Left kidney (tissue), 2 donors: ENCODE results near the gene ACSM2B. TPM values are rescaled to one million over a fixed set of nuclear protein-coding genes. Genes with fewer than 3 reads are reported as not detected.
"Not testable (repeated sequence)": the region's sequence is repeated elsewhere in the genome, so short reads cannot be mapped to it uniquely, and the experiment has no call there.

Experiments used
- DNase-seq: peaks from one replicate; pipeline ENCODE4 v3.0.0-alpha.2; 2013
- polyA plus RNA-seq: library from polyadenylated mRNA; unstranded; fragments of 120-200 nt; gene quantifications from one replicate; pipeline ENCODE4 v1.2.1, GENCODE V29; 2013; ENCODE audit not compliant: insufficient read length

ACSM2B gene
- polyA plus RNA-seq, 1 donor = 75.9 TPM

DNA sequence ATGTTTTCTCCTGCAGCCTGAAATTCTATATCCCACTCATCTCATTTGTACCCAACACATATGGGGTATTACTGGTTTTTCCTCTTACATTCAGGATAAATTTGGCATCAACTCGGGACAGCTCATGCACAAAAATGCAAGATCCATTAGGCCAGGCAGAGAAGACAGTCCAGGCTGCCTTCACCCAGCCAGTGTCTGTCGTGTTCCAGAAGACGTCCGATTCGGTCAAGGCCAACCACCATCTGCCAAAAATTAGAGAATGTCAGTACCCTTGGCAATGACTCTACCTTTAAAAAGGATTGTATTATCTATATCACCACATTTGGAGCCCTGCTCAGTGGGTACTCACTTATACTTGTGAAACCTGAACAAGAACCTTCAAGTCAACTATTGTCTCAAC is 23.3 kb upstream of the ACSM2B start:
- DNase-seq = not testable (repeated sequence)

DNA sequence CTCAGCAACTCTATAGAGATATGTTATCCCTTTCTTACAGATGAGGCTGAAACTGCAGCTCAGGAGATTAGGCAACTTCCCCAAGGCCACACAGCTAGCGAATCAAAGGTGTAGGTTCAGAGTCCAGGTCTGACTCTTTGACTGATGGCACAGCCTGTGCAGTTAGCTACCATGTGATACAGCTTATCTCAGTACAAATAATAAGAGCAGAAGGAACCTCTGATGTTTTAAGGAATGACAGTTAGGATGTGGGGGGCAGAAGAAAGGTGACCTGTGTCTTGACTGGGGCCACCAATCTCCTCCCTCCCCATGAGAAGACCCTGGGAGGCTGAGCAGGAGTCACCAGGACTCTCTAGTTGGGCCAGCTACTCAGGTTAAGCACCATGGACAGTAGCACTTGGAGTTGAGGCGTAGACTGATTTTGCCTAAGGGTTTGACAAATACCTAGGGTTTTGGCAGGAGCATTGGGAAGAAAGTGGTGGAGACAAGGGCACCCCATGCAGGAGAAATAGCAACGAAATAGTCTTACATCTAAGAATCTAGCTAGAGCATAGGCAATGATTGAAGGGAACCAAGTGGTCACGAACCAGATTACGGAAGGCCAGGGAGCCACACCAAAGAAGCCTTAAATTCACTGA is 22.8 kb upstream of the ACSM2B start:
- DNase-seq = no peak

DNA sequence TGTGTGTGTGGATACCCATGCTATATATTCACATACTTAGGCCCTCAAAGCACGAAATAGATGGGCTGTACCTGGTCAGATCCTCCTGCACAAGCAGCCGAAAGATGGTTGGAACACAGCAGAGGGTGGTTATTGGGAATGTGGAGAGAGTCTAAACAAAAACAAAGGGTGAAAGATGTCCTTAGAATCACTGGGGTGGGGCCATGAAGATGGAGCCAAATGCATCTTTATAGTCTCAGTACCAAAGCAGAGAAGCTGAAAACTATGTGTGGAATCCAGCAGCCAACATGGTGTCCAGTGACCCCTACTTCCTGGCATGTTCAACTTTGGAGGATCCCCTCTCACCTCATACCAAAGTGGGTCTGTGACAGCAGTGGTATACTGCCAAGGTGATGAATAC is 19.5 kb upstream of the ACSM2B start:
- not testable (repeated sequence) for DNase-seq

DNA sequence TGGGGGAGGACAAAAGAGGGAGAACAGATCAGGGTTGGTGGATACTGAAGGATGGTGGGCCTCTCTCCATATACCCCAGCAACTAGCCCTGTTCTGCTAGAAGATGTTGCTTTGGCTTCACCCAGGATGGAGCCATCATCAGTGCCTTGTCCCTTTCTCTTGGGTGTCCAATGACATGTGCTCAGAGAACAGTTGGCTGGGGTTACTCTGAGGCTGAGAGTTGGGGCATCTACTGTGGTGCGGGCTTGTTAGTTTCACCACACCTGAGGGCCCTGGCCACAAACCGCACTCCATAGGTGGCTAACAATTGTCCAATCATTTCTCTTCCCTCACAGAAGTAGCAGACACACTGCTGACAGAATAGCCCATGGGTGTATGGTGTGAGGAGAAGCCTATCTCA is 18.9 kb upstream of the ACSM2B start:
- not testable (repeated sequence) for DNase-seq

DNA sequence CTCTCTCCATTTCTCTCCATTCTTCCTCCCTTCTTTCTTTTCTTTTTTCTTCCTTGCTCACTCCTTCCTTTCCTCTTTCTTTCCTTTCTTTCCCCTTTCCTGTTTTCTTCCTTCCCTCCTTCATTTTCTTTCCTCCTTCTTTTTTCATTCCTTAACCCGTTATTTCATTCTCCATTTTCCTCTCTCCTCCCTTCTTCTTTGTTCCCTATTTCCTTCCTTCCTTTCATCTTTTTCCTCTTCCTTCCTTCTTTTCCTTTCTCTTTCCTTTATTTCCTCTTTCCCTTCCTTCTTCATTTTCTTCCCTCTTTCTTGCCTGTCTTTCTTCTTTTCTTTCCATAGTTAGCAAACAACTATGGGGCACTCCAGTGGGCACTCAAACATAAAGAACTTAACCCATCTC is 16.6 kb upstream of the ACSM2B start:
- DNase-seq = not testable (repeated sequence)

DNA sequence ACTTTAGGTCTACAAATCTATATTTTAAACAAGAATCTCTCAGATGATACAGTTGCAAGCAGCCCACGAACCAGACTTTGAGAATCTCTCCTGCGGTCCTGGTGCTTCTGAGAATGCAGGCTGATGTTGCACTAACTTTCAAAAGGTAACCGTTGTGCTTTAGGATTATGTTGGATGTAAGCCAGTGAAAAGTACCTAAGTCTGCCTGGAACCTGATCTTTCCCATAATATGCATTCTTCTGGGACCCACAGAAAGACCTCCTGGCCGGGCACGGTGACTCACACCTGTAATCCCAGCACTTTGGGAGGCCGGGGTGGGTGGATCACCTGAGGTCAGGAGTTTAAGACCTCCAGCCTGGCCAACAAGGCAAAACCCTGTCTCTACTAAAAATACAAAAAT is 13.3 kb upstream of the ACSM2B start:
- not testable (repeated sequence) for DNase-seq

DNA sequence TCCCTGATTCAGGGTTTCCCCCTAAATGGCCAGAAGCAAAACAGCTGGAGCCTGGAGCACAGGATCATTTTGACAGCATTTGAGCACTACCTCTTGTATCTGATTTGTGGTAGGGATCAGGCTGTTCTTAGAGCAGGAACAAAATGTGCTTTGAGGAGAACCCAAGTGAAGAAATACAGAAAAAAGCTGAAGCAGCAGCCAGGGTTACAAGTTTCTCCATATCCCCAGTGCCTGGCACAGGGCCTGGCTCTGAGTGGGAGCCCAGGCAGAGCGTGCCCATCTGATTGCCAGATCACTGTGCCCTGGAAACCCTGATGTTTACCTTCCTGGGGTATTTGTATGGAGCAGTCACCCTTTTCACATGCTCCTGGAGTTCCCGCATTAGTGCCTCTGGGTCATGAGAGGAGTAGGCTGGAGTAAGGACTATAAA is 11.5 kb upstream of the ACSM2B start:
- DNase-seq = not testable (repeated sequence)

DNA sequence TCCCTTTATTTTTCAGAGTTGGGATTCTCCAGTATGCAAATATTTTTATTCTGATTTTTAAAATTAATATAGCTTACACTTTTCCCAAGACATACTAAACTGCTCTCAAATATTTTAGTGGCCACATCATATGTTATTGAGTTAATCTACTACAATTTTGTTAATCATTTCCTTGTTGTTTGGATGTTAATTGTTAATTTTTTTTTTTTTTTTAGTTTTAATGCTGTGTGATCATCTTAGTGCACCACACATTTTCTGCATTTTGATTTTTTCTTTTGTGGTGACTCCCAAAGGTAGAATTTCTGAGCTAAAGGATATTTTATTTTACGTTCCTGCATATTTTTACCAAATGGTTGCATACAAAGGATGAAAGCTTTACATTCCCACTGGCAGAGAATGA is 10.5 kb upstream of the ACSM2B start:
- DNase-seq = not testable (repeated sequence)

DNA sequence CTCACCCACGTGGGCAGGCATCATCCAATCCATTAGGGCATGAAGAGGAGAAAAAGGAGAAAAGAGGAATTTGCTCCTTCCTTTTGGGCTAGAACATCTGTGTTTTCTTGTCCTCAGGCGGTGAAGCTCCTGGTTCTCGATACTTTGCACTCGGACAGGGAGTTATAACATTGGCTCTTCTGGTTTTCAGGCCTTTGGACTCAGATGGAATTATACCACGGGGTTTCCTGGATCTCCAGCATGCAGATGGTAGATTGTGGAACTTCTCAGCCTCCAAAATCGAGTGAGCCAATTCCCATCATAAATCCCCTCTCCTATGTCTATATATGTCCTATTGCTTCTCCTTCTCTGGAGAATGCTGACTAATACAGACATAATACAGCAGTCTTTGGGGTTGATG is 9.9 kb upstream of the ACSM2B start:
- not testable (repeated sequence) for DNase-seq

DNA sequence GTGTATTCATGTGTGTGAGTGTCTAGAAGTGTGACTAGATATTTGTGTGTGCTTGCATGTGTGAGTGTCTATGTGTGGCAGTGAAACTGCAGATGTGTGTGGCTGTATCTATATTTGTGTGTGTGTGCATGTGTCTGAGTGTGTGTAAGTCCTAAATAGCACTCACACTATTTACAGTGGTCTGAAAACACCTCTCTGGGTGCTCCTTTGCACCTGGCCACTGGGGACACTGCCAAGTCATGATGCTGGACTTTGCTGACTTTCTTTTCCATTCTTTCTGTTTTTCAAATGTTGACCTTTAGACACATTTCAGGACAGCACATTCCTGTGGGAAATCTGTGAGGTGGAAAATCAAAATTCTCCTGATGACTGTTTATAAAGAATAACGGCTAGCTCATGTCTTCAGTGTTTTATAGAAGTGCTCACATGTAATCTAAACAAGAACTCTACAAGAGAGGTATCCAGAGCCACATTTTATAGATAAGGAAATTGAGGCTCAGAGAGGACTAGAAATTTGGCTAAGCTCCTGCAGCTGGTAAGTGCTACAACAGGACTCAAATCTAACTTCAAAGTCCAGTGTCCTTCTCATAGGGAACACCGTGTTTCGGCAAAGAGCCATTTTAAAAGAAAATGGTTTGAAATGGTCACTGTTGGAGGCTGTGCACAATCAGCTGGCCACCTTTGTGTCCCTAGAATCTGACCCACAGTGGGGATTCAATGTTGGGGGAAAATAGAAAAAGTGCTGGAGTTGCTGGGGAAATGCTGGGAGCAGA is 4.5 kb upstream of the ACSM2B start:
- DNase-seq = not testable (repeated sequence)

DNA sequence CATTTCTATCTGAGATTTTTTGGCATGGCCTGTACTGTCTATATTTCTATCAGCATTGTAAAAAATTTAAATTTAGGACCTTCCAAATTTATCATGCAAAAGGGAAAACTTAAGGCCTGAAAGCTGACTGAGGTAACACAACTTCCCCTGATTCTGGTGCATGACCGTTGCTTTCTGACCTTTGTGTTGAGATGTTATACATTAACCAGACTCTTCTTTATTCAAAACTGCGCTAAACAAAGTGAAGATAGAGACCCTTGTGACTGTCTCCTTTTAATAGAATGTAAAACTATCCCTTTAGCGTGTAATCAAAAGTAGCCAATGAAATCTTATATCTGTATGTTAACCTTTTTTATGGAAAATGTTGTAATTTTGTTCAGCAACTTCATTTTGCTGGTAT is 1.9 kb upstream of the ACSM2B start:
- DNase-seq = not testable (repeated sequence)

DNA sequence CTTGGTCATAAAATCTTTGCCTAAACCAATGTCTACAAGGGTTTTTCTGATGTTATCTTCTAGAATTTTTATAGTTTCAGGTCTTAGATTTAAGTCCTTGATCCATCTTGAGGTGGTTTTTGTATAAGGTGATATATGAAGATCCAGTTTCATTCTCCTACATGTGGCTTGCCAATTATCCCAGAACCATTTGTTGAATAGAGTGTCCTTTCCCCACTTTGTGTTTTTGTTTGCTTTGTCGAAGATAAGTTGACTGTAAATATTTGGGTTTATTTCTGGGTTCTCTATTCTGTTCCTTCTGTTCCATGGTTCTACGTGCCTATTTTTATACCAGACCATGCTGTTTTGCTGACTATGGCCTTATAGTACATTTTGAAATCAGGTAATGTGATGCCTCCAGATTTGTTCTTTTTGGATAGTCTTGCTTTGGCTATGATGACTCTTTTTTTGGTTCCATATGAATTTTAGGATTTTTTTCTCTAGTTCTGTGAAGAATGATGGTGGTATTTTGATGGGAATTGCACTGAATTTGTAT is 7.0 kb downstream of the ACSM2B start:
- DNase-seq = not testable (repeated sequence)

DNA sequence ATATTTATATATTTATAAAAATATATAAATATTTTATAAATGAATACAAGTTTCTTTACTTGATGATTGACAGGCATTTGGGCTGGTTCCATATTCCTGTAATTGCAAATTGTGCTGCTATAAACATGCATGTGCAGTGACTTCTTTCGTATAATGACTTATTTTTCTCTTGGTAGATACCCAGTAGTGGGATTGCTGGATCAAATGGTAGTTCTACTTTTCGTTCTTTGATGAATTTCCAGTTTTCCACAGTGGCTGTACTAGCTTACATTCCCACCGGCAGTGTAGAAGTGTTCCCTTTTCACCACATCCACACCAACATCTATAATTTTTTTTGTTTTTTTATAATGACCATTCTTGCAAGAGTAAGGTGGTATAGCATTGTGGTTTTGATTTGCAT is 7.8 kb downstream of the ACSM2B start:
- DNase-seq = no peak

DNA sequence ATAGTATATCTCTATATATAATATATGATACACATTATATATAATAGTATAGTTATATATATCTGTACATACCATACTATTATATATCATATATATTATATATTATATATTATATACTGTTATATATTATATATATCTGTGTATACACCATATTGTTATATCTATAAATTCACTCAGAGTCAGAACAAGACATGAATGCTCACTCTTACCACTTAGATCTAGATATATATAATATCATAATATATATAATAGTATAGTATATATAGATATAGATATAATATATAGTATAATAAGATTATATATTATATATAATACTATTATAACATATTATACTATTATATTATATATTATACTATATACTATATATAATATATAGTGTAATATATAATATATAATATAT is 9.3 kb downstream of the ACSM2B start:
- no peak for DNase-seq

DNA sequence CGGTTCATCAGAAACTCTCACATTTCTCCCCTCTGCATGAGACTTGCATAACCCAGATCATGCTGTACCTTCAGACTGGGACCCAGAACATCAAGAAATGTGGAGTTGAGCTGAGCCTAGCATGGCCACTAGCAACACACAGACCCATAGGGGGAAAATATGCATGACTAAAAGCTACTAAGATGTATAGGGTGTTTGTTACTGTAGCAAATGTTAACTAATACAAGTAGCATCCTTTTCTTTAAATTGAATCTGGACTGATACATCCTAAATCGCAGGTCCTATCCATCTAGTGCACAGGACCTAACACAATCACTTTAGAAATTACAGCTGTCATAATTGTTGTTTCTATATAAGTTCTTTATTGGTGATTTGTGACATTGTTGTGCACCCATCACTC is 10.8 kb downstream of the ACSM2B start:
- not testable (repeated sequence) for DNase-seq

DNA sequence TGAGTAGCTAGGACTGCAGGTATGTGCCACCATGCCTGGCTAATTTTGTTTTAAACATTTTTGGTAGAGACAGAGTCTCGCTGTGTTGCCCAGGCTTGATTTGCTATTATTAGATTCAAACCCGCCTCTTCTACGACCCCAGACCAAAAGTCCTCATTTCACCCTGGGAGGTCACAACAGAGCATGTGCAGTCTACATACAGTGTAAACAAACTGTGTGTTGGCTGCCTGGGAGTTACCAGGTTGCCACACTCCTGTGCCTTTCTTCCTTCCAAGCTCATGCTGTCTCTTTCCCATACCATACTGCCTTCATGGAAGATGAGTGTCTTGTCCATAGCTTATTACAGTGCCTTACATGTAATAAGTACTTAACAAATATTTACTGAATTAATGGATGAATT is 11.9 kb downstream of the ACSM2B start:
- not testable (repeated sequence) for DNase-seq

DNA sequence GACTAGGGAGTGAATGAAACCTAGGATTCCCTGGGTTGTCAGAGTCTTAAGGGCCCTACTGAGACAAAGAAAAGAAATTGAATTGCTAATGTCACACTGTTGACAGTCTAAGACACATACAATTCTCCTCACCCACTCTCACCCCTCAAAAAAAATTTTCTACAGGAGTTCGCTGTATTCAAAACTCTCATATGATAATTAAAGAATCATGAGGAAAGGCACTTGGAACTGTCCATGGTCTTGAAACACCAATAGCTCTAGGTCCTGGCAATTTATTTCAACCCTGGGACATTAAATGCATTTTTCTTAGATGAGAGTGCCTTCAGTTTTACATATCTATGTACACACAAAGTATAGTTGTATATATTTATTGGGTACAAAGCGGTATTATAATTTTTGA is 20.5 kb downstream of the ACSM2B start:
- DNase-seq = not testable (repeated sequence)

DNA sequence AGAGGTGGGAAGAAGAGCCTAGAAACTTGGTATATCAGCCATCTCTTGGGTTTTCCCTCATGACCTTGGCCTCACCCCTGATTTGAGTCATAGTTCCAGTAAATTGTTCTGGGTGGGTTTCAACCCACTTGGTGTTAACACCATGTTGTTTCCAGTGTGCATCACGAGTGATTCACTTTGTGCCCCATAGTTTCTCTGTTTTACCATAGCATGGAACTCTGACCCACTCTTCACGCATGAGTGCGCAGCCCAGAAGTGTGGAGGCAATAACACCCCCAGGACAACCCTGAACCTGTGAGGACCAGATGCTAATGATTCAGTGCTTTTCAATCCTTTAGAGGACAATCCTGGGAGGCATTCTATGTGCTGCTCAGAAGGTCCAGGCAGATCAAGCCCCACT is 21.5 kb downstream of the ACSM2B start:
- not testable (repeated sequence) for DNase-seq

DNA sequence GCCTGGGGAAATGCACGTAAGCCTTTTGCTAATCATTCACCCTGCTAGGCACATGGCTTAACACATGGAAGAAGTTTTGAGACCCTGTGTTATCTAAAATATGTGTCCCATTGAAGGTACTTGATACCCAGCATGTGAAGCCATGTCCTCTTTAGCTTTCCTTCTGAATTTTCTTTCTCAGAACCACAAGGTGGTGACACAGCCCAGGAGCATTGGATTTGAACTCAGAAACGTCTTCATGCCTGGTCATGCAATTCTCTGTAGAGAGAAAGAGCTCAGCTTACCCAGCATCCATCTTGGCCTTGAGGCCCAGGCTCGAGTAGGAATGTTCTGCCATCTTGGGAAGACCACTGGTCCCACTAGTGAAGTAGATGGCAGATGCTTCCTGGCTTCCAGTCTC is 22.7 kb downstream of the ACSM2B start:
- DNase-seq = not testable (repeated sequence)

DNA sequence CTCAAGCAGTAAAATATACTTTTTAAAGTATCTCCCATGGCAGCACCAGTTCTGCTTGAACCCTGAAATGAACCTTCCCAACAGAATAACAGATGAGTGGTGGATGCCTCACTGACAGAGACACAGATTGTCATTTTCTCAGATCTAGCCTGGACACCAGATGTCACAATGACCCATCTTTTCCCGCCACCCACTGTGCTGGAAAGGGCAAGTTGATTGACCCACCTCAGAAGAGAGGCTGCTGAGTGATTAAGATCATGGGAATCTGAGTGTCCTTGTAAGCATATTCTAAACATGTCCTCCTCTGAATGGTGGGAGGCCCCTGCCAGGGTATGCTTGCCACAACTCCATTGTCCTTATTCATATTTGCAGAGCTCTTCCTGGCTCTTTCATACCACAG is 29.2 kb downstream of the ACSM2B start:
- not testable (repeated sequence) for DNase-seq

DNA sequence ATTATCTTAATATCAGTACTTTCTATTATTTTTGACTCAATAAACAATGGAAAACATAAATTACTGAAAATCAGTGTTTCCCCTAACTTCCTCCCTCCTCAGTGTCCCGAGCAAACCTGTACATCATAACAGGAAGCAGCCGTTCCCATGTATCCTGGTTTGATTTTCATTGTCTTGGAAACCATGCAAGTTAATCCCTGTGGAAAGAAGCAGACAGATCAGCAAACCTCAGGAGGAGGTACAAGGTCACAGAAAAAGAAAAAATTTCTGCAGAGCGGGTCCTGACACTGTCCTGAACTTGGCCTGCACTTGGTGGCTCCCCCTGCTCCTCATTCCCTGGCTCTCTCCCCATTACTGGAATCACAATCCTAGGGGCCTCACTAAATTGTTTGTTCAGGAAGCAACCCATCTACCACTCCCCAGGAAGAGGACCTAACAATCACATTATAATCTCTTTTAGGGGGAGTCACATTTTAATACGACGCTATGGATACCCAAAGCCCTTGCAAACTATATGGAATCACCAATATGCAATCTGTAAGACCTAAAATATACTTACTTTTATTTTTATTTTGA is 29.8 kb downstream of the ACSM2B start:
- DNase-seq = not testable (repeated sequence)

DNA sequence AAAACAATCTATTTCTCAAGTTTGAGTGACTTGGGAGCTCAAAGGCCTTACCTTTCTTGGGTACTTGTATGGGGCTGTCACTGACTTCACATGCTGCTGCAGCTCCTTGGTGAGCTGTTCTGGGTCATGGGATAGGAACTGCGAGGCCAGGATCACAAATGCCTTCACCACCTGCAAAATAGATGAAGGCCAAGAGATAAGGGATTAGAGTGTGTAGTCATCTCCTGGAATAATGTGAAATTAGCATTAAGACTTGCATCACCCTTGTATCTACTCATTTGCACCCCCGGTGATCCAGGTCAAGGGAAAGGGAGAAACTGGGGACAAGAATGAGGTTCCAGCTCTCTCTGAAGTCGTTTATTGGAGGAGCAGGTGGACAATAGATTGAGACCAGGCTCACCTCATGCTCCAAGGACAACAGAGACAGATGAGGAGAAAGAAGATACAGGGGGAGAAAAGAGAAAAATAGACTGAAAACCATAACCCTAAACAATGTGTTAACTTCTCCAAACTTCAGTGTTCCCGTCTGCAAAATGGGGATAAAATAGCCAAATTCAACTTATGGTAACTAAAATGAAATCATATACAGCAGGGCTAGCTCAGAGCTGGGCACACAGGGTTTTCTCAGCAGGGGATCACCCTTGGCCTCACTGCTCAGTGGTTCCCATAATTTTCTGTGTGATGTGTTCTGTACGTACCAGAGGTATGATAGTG is 35.4 kb downstream of the ACSM2B start:
- DNase-seq = not testable (repeated sequence)
